ENCODE measurements around the gene PSMD12. TPM values are rescaled to one million over a fixed set of nuclear protein-coding genes. Genes with fewer than 3 reads are reported as not detected.
A peak's percentile ranks its signal among the peaks of the same experiment; 100 is the strongest.

Gene PSMD12
- total and polyA plus RNA-seq, 9 of the 15 experiments (the other 6 are each of a cell fraction or from before 2014, with no cell fraction given): 36.6 to 150 (median 65.5) TPM

GRCh38 chr17:67376737-67377487, 10.5 kb upstream of the PSMD12 start, which contains the start of gene PITPNC1 (continued):
- TF ChIP-seq YY1 (IDR thresholded peaks at IDR 0.05; ENCODE audit: borderline replicate concordance in 1 of 3, control insufficient read depth in 1 of 3, extremely low read depth in 1 of 3, insufficient read depth in 3 of 3, insufficient read length in 1 of 3, insufficient replicate concordance in 2 of 3, low read depth in 1 of 3, low read length in 2 of 3): peak in 1 of 3 experiments; percentile 16
- TF ChIP-seq CHD1 (IDR thresholded peaks at IDR 0.05; ENCODE audit: low read length): peak; percentile 36
- no peak for TF ChIP-seq NCOA1 (IDR thresholded peaks at IDR 0.05; ENCODE audit: low read depth)
- TF ChIP-seq MTA1 (IDR thresholded peaks at IDR 0.05; ENCODE audit: borderline replicate concordance): no peak
- TF ChIP-seq MXD1 (CRISPR knock-in tag; IDR thresholded peaks at IDR 0.05; ENCODE audit: borderline replicate concordance, poor library complexity, severe bottlenecking): no peak
- no peak for TF ChIP-seq PTTG1 (tag; IDR thresholded peaks at IDR 0.05; ENCODE audit: low read depth)

GRCh38 chr17:67376415-67376736, 10.0 kb upstream of the PSMD12 start:
- H3K79me2 ChIP-seq (ENCODE audit: control insufficient read depth, insufficient read depth, low read length): no peaks in the 10 kb centered on the region
- 54% methylated on average over 6 of the region's 6 CpGs for WGBS (ENCODE audit: insufficient coverage, low coverage, missing lambda C conversion rate)
- ChIA-PET CTCF (ENCODE audit: low intra/inter-chr PET ratio) (no interaction called here), POLR2A (interaction anchor here (1.1 to 1.3 kb wide), 2 partner anchors 10 to 11 kb away, joined by 3 to 6 read pairs; partner anchors contain the start of gene PSMD12)
- no TSS peak for BruUV-seq (replicated peaks)
- FAIRE-seq: no peak
- no peak overlapping the region for H3K4me3 ChIP-seq
- H3K4me1 ChIP-seq (replicated peaks in 1 of 2; ENCODE audit: control insufficient read depth in 2 of 2, insufficient read depth in 2 of 2, low read length in 2 of 2): peaks cover 18 to 44% of the 10 kb centered on the region in 2 experiments; a peak in 4 of 5 replicates
- TF ChIP-seq ATF3 (IDR thresholded peaks at IDR 0.05) (no peak), ATF3 (CRISPR knock-in tag; conservative IDR thresholded peaks at IDR 0.05) (no peak), ZBTB11 (CRISPR knock-in tag; IDR thresholded peaks at IDR 0.05) (no peak), STAT5A (IDR thresholded peaks at IDR 0.05; ENCODE audit: borderline replicate concordance, low read length) (no peak), ZNF589 (CRISPR knock-in tag; IDR thresholded peaks at IDR 0.05; ENCODE audit: low read depth) (no peak), ZNF77 (CRISPR knock-in tag; IDR thresholded peaks at IDR 0.05) (no peak), EHMT2 (IDR thresholded peaks at IDR 0.05) (no peak), STAT5B (CRISPR knock-in tag; IDR thresholded peaks at IDR 0.05) (no peak)
- H3K9ac ChIP-seq (ENCODE audit: insufficient read depth in 1 of 2, low read depth in 2 of 2, low read length in 2 of 2): no peak overlapping the region; a peak in 1 of 4 replicates
- DNase-seq (ENCODE audit: extremely low read depth in 1 of 4, low spot score in 3 of 4): no peak
- H2AFZ ChIP-seq (ENCODE audit: low read depth, low read length): peak overlapping the region; percentile 79; the same call in 1 of the 2 replicates
- no peaks in the 10 kb centered on the region for H3K9me1 ChIP-seq (ENCODE audit: control insufficient read depth, insufficient read depth, low read length)
- in situ Hi-C loops (cut with MboI) (loop anchor here (25.0 kb wide), 1 partner anchor 311 kb away; no protein-coding TSS in a partner anchor), intact Hi-C loops (cut with micrococcal nuclease) (loop anchor here (5.0 kb wide), 3 partner anchors 101 to 311 kb away; no protein-coding TSS in a partner anchor)
- H3K27me3 ChIP-seq (ENCODE audit: control insufficient read depth in 2 of 2, insufficient read depth in 2 of 2, low read length in 2 of 2): peaks cover 9 to 10% of the 10 kb centered on the region in 2 experiments; a peak in 3 of 5 replicates
- H3K4me2 ChIP-seq (ENCODE audit: insufficient read depth, low read length): peak overlapping the region; percentile 84; the same call in 1 of the 2 replicates
- H3K27ac ChIP-seq (ENCODE audit: extremely low read depth, low read depth, low read length): no peak overlapping the region
- ATAC-seq: no peak
- peaks cover 6% of the 10 kb centered on the region; the same call in 1 of the 2 replicates for H3K9me3 ChIP-seq (replicated peaks; ENCODE audit: control insufficient read depth, insufficient read depth, low read depth, low read length)
- no peaks in the 10 kb centered on the region for H3K36me3 ChIP-seq (ENCODE audit: control insufficient read depth, insufficient read depth, low read length)
- H4K20me1 ChIP-seq (replicated peaks; ENCODE audit: control insufficient read depth, insufficient read depth, low read length): 0 out of 2 replicates have a peak, but pooled peaks cover 8% of the 10 kb centered on the region

Data from K562 (cell line).